GM12874 (cell line): ENCODE data around the gene TMOD2.

Experiments
- CTCF ChIP-seq: IDR thresholded peaks from 2 replicates; pipeline ENCODE4 v1.5.1; 2011; ENCODE audit warnings: low read depth, mild to moderate bottlenecking, control low read depth, low read length, moderate library complexity; ENCODE audit not compliant: insufficient read depth

TMOD2 gene

DNA sequence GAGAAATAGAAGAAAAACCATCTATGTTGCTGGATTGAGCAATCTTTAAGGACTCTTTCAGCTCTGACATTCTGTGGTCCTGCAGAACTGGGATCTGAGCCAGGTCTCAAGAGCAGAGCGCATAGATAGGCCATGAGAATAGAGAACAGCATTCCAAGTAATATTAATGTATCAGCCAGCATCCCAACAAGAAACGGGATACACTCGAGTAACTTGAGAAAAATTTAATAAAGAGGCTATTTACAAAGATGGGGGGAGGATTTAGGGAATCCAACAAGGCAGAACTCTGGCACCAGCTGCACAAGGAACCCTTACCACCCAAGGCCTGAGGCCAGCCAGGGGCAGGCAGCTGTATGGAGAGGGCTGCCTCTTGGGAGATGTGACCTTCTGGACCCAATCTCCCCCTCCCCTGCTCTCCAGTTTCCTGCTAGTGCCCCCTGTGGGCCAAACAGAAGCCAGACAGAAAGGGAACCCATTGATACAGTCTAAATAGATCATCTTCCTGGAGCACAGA, 8.2 kb downstream of the TMOD2 start:
- peak; percentile 53 for TF ChIP-seq CTCF

GRCh38 chr15:51760805-51761204, 9.4 kb downstream of the TMOD2 start:
- no peak for TF ChIP-seq CTCF

GRCh38 chr15:51765751-51766150, 14.4 kb downstream of the TMOD2 start:
- no peak for TF ChIP-seq CTCF

DNA sequence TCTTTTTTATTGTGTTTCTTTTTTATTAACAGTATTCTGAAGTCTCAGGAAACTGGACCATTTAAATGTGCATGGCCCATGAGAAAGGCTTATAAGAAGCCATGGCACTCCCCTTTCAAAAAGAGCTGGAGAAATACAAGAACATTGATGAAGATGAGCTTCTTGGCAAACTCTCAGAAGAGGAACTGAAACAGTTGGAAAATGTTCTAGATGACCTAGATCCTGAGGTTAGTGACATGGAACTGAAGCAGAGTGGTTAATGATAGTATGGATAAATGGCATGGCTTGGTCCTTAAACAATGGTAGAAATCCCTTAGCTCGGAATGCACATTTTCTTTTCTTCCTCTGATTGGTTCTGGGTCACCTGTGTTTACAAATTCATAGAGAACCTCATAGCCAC, 14.9 kb downstream of the TMOD2 start:
- TF ChIP-seq CTCF, result no peak

- TF ChIP-seq CTCF, result no peak
Measured at GRCh38 chr15:51768018-51768417, 16.6 kb downstream of the TMOD2 start.

- TF ChIP-seq CTCF, result no peak
Measured at GRCh38 chr15:51770902-51771301, 19.5 kb downstream of the TMOD2 start.

DNA sequence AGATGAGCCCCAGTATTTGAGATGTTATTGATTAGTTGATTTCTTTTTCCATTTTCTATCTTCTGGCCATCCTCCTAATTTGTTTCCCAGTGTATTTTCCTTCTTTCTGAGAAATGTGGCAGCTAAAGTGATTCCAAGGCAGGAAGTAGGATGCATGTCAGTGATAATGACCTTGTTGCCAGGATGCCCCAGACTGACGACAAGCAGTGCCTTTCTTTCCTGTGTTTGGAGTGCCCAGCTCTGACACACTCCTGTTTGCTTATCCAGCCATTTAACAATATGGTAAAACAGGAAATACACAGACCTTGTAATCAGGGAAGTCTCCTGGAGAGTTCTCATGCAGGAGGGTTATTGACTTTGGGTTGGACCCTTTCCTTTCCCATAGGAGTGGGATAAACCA, 20.4 kb downstream of the TMOD2 start:
- TF ChIP-seq CTCF, result no peak

DNA sequence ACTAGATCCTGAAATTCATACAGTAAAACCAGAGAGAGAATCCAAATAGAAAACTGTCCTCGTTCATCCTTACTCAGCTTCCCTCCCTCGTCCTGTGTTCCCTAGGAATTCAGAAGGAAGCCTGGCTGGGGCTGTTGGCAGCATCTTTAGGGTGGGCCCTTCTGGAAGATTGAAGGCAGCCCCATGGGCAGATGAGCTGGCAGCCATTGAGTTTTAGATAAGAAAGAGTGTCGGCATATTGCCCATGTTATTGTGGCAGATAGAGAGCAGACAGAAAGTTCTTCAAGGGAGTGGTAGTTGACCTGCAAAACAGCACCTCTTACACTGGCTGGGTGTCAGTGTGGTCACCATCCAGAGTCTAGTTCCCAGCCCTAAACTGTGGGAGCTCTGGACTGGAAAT, 23.5 kb downstream of the TMOD2 start:
- no peak for TF ChIP-seq CTCF
